ENCODE measurements around the gene ASH1L.

- TF ChIP-seq CREBBP (IDR thresholded peaks at IDR 0.05; ENCODE audit: low read depth, low read length) (no peak), CTCF (IDR thresholded peaks at IDR 0.05 in 2 of 3, conservative IDR thresholded peaks at IDR 0.05 in 1 of 3; ENCODE audit: insufficient read depth in 2 of 3, low read depth in 1 of 3, low read length in 3 of 3) (no peak), ESRRB (CRISPR knock-in tag; IDR thresholded peaks at IDR 0.05; ENCODE audit: borderline replicate concordance) (no peak), PCBP1 (IDR thresholded peaks at IDR 0.05; ENCODE audit: low read depth, low read length, poor library complexity, severe bottlenecking) (no peak), CCNT2 (IDR thresholded peaks at IDR 0.05; ENCODE audit: borderline replicate concordance, extremely low read depth, insufficient read length, low read depth, low read length) (no peak), HMGXB4 (CRISPR knock-in tag; IDR thresholded peaks at IDR 0.05) (no peak), POLR2G (IDR thresholded peaks at IDR 0.05; ENCODE audit: low read depth, low read length) (no peak), SETDB1 (IDR thresholded peaks at IDR 0.05; ENCODE audit: low read length) (no peak), SREBF2 (CRISPR knock-in tag; IDR thresholded peaks at IDR 0.05) (no peak)
These were observed 108.5 kb downstream of the ASH1L start for GRCh38 chr1:155454096-155454495.
